Measurements from ENCODE around the gene TLE3.
A peak's percentile ranks its signal among the peaks of the same experiment; 100 is the strongest.

Gene TLE3

GRCh38 chr15:70098461-70099166, 897 bp upstream of the TLE3 start:
- peak; percentile 25 for DNase-seq

- DNase-seq, result no peak
Observed at GRCh38 chr15:70098153-70098460, 390 bp upstream of the TLE3 start.

- no peak for DNase-seq
Observed at GRCh38 chr15:70097063-70097320, 725 bp downstream of the TLE3 start.

GRCh38 chr15:70096215-70097062, 1.3 kb downstream of the TLE3 start:
- peak; percentile 61 for DNase-seq

- peak; percentile 32 for DNase-seq
Observed at GRCh38 chr15:70095408-70096214, 2.1 kb downstream of the TLE3 start.

GRCh38 chr15:70094690-70095311, 2.9 kb downstream of the TLE3 start:
- peak; percentile 19 for DNase-seq

- peak; percentile 85 for DNase-seq
Observed at GRCh38 chr15:70093481-70094319, 4.0 kb downstream of the TLE3 start.

- no peak for DNase-seq
Observed at GRCh38 chr15:70093070-70093469, 4.6 kb downstream of the TLE3 start.

GRCh38 chr15:70092464-70093027, 5.2 kb downstream of the TLE3 start:
- no peak for DNase-seq

- peak; percentile 90 for DNase-seq
Observed at GRCh38 chr15:70091726-70092463, 5.8 kb downstream of the TLE3 start.

GRCh38 chr15:70090436-70091296, 7.1 kb downstream of the TLE3 start:
- DNase-seq, result peak; percentile 80

GRCh38 chr15:70089692-70089971, 8.1 kb downstream of the TLE3 start:
- DNase-seq, result no peak

- no peak for DNase-seq
Observed at GRCh38 chr15:70088887-70089691, 8.6 kb downstream of the TLE3 start.

- peak; percentile 38 for DNase-seq
Observed at GRCh38 chr15:70088455-70088854, 9.3 kb downstream of the TLE3 start.

GRCh38 chr15:70087708-70088352, 9.9 kb downstream of the TLE3 start:
- DNase-seq, result no peak

- DNase-seq, result no peak
Observed at GRCh38 chr15:70086636-70087035, 11.1 kb downstream of the TLE3 start.

GRCh38 chr15:70084461-70084860, 13.3 kb downstream of the TLE3 start:
- DNase-seq, result peak; percentile 61

- peak; percentile 88 for DNase-seq
Observed at GRCh38 chr15:70083946-70084345, 13.8 kb downstream of the TLE3 start.

GRCh38 chr15:70083418-70083817, 14.3 kb downstream of the TLE3 start:
- no peak for DNase-seq

All from activated CD4-positive, alpha-beta T cell treated with anti-CD3 and anti-CD28 coated beads, Interleukin-10, Interleukin-2, amounts not matched to agents 100 ng/mL and 50 ng/mL, durations not matched to agents 16 hours and 8 hours (primary cell).